HG03060 (cell line): Measurements from ENCODE around the gene ACTA1.
"Not testable (repeated sequence)": the region's sequence is repeated elsewhere in the genome, so short reads cannot be mapped to it uniquely, and the experiment has no call there.

Experiments used
- ATAC-seq: cut with Tn5 transposase; IDR thresholded peaks from one replicate; pipeline ENCODE4 v1.9.1; 2021; ENCODE audit warnings: low read depth, moderate number of reproducible peaks; ENCODE audit not compliant: unreplicated experiment

The ACTA1 gene

DNA sequence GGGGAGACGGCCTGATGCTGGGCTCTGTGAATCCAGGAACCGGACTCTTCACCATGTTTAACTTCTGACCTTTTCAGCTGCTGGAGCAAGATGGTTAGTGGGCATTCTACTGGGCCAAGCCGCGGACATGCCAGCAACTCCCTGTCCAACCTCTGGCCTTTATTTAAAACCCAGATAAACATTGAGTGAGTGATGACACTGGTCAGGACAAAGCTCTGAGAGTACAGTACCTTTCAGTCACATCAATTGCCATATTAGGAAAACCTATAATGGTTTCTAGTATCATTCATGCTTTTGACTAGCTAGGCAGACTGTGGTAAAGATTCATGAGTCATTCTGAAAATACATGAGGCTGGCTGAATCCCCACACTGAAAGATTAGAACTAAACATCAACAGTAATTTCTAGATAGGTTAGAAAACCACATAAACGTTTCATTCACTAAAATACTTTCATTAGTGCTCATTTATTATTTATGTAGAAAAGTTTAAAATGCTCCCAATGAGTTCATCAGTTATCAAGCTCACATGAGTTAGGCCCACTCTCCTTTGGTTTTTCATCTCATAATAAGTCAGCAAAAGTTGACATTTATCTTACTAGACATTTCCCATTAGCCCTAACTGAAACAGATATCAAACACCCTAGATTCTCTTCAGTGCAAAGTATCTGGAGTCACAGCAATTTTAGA lies 7.1 kb upstream of the ACTA1 start:
- ATAC-seq = peak; percentile 95

DNA sequence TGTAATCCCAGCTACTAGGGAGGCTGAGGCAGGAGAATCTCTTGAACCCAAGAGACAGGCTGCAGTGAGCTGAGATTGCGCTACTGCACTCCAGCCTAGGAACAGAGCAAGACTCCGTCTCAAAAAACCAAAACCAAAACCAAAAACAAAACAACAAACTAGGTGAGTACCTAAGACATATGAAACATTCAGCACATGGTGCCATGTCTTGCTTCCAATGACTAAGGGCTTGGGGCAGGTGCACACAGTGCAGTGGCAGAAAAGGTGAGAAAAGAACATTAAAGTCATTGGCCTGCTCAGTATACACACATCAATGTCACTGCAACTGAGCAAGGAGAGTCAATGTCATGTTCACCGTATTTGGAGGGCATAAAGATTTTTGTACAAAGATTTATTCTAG lies 4.1 kb upstream of the ACTA1 start:
- no peak for ATAC-seq

- no peak for ATAC-seq
Observed at GRCh38 chr1:229437443-229437842, 3.5 kb upstream of the ACTA1 start.

DNA sequence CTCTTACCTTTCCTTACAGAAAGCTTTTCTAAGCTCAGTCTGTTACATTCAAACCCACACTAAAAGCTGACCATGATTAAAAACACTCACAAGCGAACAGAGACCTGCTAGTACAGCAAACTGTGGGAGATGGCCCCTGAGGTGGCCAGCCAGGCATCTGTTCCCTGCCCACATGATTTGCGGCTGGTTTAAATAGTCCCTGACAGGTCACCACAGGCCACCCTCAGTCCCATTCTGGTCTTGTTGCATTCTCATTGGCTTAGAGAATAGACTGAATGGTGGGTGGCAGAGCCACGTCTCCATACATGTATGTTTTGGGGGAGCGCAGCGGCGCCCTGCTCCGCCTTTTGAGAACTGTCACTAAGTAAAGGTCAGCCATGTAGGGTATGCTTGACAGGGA lies 2.3 kb upstream of the ACTA1 start:
- ATAC-seq = no peak

DNA sequence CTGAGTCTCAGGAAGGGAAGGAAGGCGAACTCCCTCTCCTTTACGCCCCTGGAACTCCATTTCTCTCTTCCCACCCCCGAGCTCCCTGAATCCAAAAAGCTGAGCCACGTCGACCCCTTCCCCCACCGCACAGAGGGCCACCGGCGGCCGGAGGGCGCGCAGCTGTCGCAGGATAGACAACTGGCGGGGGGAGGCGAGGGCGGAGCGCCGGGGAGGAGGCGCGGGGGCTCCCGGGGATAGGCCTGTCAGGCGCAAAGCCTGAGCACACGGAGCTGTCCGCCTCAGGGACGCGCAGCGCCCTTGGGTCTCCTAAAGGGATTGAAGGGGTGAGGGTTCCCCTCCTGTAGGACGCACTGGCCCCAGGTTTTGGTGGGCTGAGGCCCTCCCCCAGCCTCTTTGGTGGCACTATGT lies 752 bp upstream of the ACTA1 start:
- ATAC-seq = no peak

DNA sequence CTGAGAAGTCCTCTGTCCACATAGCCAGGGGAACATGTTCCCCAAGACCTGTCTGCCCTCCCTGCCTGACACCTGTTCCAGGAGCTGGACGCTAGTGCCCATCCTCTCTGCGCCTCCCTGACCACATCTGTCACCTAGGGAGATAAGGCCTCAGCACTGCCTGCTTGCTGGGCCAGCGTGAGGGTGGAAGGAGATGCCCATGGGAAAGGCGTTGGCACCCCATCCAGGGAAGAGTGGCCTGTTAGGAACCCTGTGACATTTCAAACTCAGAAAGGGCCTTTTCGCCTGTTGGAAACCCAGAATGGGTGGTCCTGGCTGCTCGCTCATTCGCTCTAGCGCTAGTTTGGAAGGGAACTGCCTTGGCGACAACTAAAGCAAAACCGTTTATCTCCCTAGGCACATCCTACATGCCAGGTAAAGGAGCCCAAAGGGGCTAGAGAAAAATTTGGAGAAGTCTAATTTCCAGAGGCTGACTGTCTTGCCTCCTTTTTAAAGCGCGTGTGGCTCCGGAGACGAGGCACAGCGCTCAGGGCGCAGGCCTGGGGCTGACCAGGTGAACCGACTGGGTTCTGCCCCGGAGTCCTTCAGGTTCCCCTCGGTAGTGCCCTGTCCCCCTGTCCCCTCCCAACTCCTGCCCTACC lies 410 bp downstream of the ACTA1 start:
- ATAC-seq = no peak

GRCh38 chr1:229432905-229433304 lies 989 bp downstream of the ACTA1 start:
- ATAC-seq = no peak

DNA sequence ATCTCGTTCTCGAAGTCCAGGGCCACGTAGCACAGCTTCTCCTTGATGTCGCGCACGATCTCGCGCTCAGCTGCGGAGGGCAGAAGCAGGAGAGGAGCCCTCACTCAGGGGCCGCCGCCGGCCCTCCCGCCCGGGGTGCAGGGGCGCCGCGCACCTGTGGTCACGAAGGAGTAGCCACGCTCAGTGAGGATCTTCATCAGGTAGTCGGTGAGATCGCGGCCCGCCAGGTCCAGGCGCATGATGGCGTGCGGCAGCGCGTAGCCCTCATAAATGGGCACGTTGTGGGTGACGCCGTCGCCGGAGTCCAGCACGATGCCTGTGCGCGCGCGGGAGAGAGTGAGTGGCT lies 1.8 kb downstream of the ACTA1 start:
- no peak for ATAC-seq

DNA sequence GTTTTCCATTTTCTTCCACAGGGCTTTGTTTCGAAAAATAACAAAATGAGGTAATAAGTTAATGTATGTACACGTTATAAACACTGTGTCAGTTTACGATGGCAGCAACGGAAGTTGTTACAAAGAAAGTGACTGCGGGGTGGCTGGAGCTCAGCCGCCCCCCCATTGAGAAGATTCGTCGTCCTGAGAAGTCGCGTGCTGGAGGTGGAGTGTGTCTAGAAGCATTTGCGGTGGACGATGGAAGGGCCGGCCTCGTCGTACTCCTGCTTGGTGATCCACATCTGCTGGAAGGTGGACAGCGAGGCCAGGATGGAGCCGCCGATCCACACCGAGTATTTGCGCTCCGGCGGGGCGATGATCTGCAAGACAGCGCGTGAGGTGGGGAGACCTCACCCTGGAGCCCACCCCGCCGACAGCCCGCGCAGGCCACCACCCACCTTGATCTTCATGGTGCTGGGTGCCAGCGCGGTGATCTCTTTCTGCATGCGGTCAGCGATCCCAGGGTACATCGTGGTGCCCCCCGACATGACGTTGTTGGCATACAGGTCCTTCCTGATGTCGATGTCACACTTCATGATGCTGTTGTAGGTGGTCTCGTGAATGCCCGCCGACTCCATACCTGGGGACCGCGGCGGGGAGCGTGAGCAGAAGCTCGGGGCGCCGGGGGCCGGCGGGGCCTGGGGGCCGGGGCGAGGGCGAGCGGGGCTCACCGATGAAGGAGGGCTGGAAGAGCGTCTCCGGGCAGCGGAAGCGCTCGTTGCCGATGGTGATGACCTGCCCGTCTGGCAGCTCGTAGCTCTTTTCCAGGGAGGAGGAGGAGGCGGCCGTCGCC lies 2.4 kb downstream of the ACTA1 start:
- no peak for ATAC-seq

GRCh38 chr1:229430761-229431283 lies 3.1 kb downstream of the ACTA1 start:
- no peak for ATAC-seq

- ATAC-seq = no peak
Observed at GRCh38 chr1:229428256-229428655, 5.6 kb downstream of the ACTA1 start.

GRCh38 chr1:229427572-229427971 lies 6.3 kb downstream of the ACTA1 start:
- ATAC-seq = no peak

GRCh38 chr1:229425564-229426159 lies 8.2 kb downstream of the ACTA1 start:
- ATAC-seq = no peak

GRCh38 chr1:229420765-229421164 lies 13.1 kb downstream of the ACTA1 start:
- no peak for ATAC-seq

DNA sequence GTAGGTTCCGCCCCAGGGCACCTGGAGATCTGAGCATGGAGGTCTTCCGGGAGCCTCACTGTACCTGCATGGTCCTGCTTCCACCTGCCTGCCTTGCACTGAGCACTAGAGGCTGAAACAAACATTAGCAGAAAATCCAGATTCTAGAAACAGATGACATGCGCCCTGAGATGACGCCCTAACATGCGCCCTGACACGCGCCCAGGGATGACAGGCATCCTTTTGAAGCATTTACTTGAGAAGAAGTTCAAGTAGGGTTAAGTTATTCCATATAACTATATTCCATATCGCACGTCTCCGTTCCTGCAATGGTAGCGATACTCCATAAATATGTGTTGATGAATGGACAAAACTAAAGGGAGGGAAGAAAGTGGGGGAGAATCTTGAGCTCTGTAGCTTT lies 13.7 kb downstream of the ACTA1 start:
- no peak for ATAC-seq

- ATAC-seq = not testable (repeated sequence)
Observed at GRCh38 chr1:229418586-229418985, 15.3 kb downstream of the ACTA1 start.

DNA sequence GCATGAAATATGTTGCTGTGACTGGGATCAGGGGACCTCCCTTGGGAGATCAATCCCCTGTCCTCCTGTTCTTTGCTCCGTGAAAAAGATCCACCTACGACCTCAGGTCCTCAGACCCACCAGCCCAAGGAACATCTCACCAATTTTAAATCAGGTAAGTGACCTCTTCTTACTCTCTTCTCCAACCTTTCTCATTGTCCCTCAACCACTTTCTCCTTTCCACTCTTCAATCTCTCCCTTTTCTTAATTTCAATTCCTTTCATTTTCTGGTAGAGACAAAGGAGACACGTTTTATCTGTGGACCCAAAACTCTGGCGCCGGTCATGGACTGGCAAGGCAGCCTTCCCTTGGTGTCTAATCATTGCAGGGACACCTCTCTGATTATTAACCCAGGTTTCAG lies 21.1 kb downstream of the ACTA1 start:
- ATAC-seq = not testable (repeated sequence)

GRCh38 chr1:229412056-229412455 lies 21.8 kb downstream of the ACTA1 start:
- ATAC-seq = no peak

GRCh38 chr1:229411434-229412055 lies 22.3 kb downstream of the ACTA1 start:
- no peak for ATAC-seq

DNA sequence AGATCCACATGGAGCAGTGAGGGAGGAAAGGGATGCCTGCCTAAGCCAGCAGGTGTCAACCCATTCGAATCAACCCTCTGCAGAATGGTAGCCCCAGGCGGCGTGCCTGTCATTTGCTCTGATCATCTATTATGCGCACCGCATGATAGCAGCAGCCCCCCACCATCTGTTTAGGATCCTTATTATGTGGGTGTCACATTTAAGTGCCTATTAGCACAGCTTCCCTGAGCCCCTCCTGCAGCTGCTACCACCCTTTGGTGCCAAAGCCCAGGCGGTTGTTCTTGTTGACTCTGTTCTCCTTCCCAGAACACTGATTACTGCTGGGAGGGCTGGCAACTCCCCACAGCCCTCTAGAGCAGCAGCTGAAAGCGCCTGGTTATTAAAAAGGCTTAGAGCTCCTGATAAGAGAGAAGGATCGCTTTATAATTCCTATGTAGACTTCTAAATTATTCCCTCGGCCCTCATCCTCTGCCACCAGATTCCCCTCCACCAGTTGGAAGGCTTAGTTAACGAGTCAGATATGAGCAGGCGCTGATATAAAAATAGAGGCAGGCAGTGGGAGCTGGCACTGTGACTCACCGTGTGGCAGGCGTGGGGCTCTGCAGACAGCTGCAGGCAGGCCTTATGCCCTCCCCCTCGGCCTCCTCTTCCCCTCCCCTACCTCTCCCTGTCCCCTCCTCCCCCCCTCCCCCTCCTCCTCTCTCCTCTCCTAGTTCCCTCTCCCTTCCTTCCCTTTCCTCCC lies 23.0 kb downstream of the ACTA1 start:
- ATAC-seq = no peak
